ENCODE measurements around the gene MMP15.
"Not testable (repeated sequence)": the region's sequence is repeated elsewhere in the genome, so short reads cannot be mapped to it uniquely, and the experiment has no call there.

MMP15 gene

GRCh38 chr16:58025351-58026138 is at the start of gene MMP15:
TSS of gene MMP15 (plus strand) at chr16:58025754. CDS start at chr16:58026351, 597 bp downstream.
- DNase-seq = peak; percentile 73

GRCh38 chr16:57976331-57976796 is 49.2 kb upstream of the MMP15 start:
- DNase-seq = no peak

GRCh38 chr16:57977418-57978069 is 48.0 kb upstream of the MMP15 start:
- no peak for DNase-seq

GRCh38 chr16:57978070-57978465 is 47.5 kb upstream of the MMP15 start:
- not testable (repeated sequence) for DNase-seq

- DNase-seq = no peak
Observed at GRCh38 chr16:57979006-57979585, 46.5 kb upstream of the MMP15 start.

- no peak for DNase-seq
Observed at GRCh38 chr16:57981636-57982035, 43.9 kb upstream of the MMP15 start.

GRCh38 chr16:57982385-57982784 is 43.2 kb upstream of the MMP15 start:
- no peak for DNase-seq

GRCh38 chr16:57984443-57985203 is 40.9 kb upstream of the MMP15 start:
- DNase-seq = peak; percentile 92

GRCh38 chr16:57985204-57986181 is 40.1 kb upstream of the MMP15 start:
- no peak for DNase-seq

- DNase-seq = no peak
Observed at GRCh38 chr16:57986196-57986595, 39.4 kb upstream of the MMP15 start.

GRCh38 chr16:57987441-57988177 is 37.9 kb upstream of the MMP15 start:
- DNase-seq = no peak

- DNase-seq = no peak
Observed at GRCh38 chr16:57988929-57989328, 36.6 kb upstream of the MMP15 start.

- DNase-seq = no peak
Observed at GRCh38 chr16:57991551-57992059, 33.9 kb upstream of the MMP15 start.

GRCh38 chr16:57992084-57992483 is 33.5 kb upstream of the MMP15 start:
- no peak for DNase-seq

GRCh38 chr16:57993438-57993837 is 32.1 kb upstream of the MMP15 start:
- DNase-seq = no peak

GRCh38 chr16:57993897-57994296 is 31.7 kb upstream of the MMP15 start:
- DNase-seq = no peak

GRCh38 chr16:57994361-57994760 is 31.2 kb upstream of the MMP15 start:
- DNase-seq = no peak

GRCh38 chr16:57994778-57995177 is 30.8 kb upstream of the MMP15 start:
- peak; percentile 50 for DNase-seq

- no peak for DNase-seq
Observed at GRCh38 chr16:57995721-57996405, 29.7 kb upstream of the MMP15 start.
